Liver (tissue), 9 donors: ENCODE measurements around the gene HPD. TPM values are rescaled to one million over a fixed set of nuclear protein-coding genes. Genes with fewer than 3 reads are reported as not detected.

Source experiments
- DNase-seq: peaks from one replicate; pipeline ENCODE4 v3.0.0-alpha.2; 2017; ENCODE audit warnings: low spot score
- H3K27ac ChIP-seq, 2 donors: one replicate each; pipeline ENCODE4 v1.7.0; 2013; ENCODE audit warnings: inconsistent platforms in 2 of 2, low read length in 2 of 2, control low read depth in 1 of 2, low read depth in 1 of 2, mild to moderate bottlenecking in 1 of 2
- H3K27me3 ChIP-seq, 4 donors: one replicate each; pipeline versions ENCODE4 v1.6.1 to v1.7.0; 2013; ENCODE audit warnings: low read length in 3 of 4, inconsistent platforms in 1 of 4, mild to moderate bottlenecking in 1 of 4, moderate library complexity in 1 of 4; ENCODE audit not compliant: control insufficient read depth in 4 of 4, insufficient read depth in 4 of 4
- H3K36me3 ChIP-seq, 4 donors: one replicate each; pipeline versions ENCODE4 v1.6.1 to v1.7.0; 2013; ENCODE audit warnings: low read length in 3 of 4, mild to moderate bottlenecking in 3 of 4, low read depth in 1 of 4, moderate library complexity in 1 of 4; ENCODE audit not compliant: control insufficient read depth in 4 of 4, insufficient read depth in 3 of 4
- H3K4me1 ChIP-seq, 4 donors: one replicate each; pipeline versions ENCODE4 v1.6.1 to v1.7.0; 2013; ENCODE audit warnings: low read length in 3 of 4, mild to moderate bottlenecking in 3 of 4, moderate library complexity in 1 of 4; ENCODE audit not compliant: control insufficient read depth in 4 of 4, insufficient read depth in 4 of 4
- H3K4me3 ChIP-seq, 3 donors: one replicate each; pipeline versions ENCODE4 v1.6.1 to v1.7.0; 2013; ENCODE audit warnings: low read length in 3 of 3, control low read depth in 1 of 3, low read depth in 1 of 3, mild to moderate bottlenecking in 1 of 3
- H3K9ac ChIP-seq, 2 donors: one replicate each; pipeline ENCODE4 v1.7.0; 2013; ENCODE audit warnings: low read length in 2 of 2, mild to moderate bottlenecking in 2 of 2, moderate library complexity in 2 of 2, control low read depth in 1 of 2, low read depth in 1 of 2
- H3K9me3 ChIP-seq, 4 donors: one replicate each; pipeline versions ENCODE4 v1.6.1 to v1.7.0; 2013; ENCODE audit warnings: low read length in 3 of 4; ENCODE audit not compliant: control insufficient read depth in 4 of 4
- ATF3 ChIP-seq: IDR thresholded peaks from 2 replicates; pipeline ENCODE4 v1.6.1; 2016; ENCODE audit warnings: antibody characterized with exemption
- CTCF ChIP-seq: fragments of 150-350 bp; IDR thresholded peaks from 2 replicates; pipeline ENCODE4 v1.5.1; 2017; ENCODE audit warnings: improper control_type of control experiment, low read depth, low read length; ENCODE audit not compliant: missing input control
- FOXA1 ChIP-seq: IDR thresholded peaks from 2 replicates; pipeline ENCODE4 v1.6.1; 2016; ENCODE audit warnings: antibody characterized with exemption
- FOXA2 ChIP-seq: IDR thresholded peaks from 2 replicates; pipeline ENCODE4 v1.6.1; 2016; ENCODE audit warnings: antibody characterized with exemption
- GABPA ChIP-seq, 2 donors: IDR thresholded peaks in 1 of 2; conservative IDR thresholded peaks in 1 of 2; 2 replicates each; pipeline ENCODE4 v1.6.1; 2016; ENCODE audit warnings: antibody characterized with exemption in 2 of 2, mild to moderate bottlenecking in 1 of 2, moderate library complexity in 1 of 2
- HNF4G ChIP-seq: IDR thresholded peaks from 2 replicates; pipeline ENCODE4 v1.6.1; 2016; ENCODE audit warnings: antibody characterized with exemption
- JUND ChIP-seq, 2 donors: IDR thresholded peaks; 2 replicates each; pipeline ENCODE4 v1.6.1; 2016; ENCODE audit warnings: antibody characterized with exemption in 2 of 2
- MAX ChIP-seq: IDR thresholded peaks from 2 replicates; pipeline ENCODE4 v1.6.1; 2016; ENCODE audit warnings: antibody characterized with exemption
- RAD21 ChIP-seq, 2 donors: IDR thresholded peaks; 2 replicates each; pipeline ENCODE4 v1.6.1; 2016; ENCODE audit warnings: antibody characterized with exemption in 2 of 2, mild to moderate bottlenecking in 2 of 2
- REST ChIP-seq: IDR thresholded peaks from 2 replicates; pipeline ENCODE4 v1.6.1; 2016; ENCODE audit warnings: antibody characterized with exemption, mild to moderate bottlenecking
- RXRA ChIP-seq, 2 donors: IDR thresholded peaks; 2 replicates each; pipeline ENCODE4 v1.6.1; 2017 to 2018; ENCODE audit warnings: antibody characterized with exemption in 2 of 2, mild to moderate bottlenecking in 1 of 2
- SP1 ChIP-seq: IDR thresholded peaks from 2 replicates; pipeline ENCODE4 v1.6.1; 2018; ENCODE audit warnings: antibody characterized with exemption, mild to moderate bottlenecking
- TAF1 ChIP-seq: conservative IDR thresholded peaks from 2 replicates; pipeline ENCODE4 v1.6.1; 2016; ENCODE audit warnings: antibody characterized with exemption, mild to moderate bottlenecking
- YY1 ChIP-seq: IDR thresholded peaks from 2 replicates; pipeline ENCODE4 v1.6.1; 2016; ENCODE audit warnings: antibody characterized with exemption, mild to moderate bottlenecking
- ZBTB33 ChIP-seq: IDR thresholded peaks from 2 replicates; pipeline ENCODE4 v1.6.1; 2016; ENCODE audit warnings: antibody characterized with exemption
- WGBS: extraction: QIAGEN DNeasy Blood & Tissue Kit; methylation state at CpG from one replicate; pipeline ENCODE4 v1.1.7; 2013; 5-methylcytosine and 5-hydroxymethylcytosine counted together
- polyA plus RNA-seq, 2 donors: library from polyadenylated mRNA; stranded (reverse) in 1 of 2; unstranded in 1 of 2; fragments of 200-250 nt in 1 of 2; fragments of >200 nt in 1 of 2; fragmentation: Nextera tagmentation in 1 of 2; extraction: Ambion mirVana in 1 of 2; gene quantifications; one replicate each; pipeline versions ENCODE4 v1.2.1 to v1.2.3, GENCODE V29; 2013 to 2015
- total RNA-seq, 2 donors: library from RNA; depleted of rRNA; stranded (reverse); fragments of >200 nt; gene quantifications; one replicate each; pipeline ENCODE4 v1.2.3, GENCODE V29; 2014
- donor health status: healthy.
- donor health status: healthy.
- donor health status: healthy.
- donor health status: healthy.
- donor health status: healthy.

Gene HPD
- total and polyA plus RNA-seq, 4 donors = 31.3 to 812 (median 509) TPM

- WGBS = 78% methylated on average over 13 of the region's 13 CpGs
- Histone ChIP-seq H3K36me3 (peaks cover 26 to 61% (median 52%) of the 10 kb centered on the region in 4 donors), H3K9me3 (no peaks in the 10 kb centered on the region), H3K4me1 (peaks cover 0 to 4% (median 1%) of the 10 kb centered on the region in 4 donors), H3K27me3 (no peaks in the 10 kb centered on the region), H3K4me3 (no peak overlapping the region), H3K9ac (no peak overlapping the region), H3K27ac (no peak overlapping the region)
- no peak for DNase-seq
- TF ChIP-seq RXRA (IDR thresholded peaks at IDR 0.05) (no peak), SP1 (no peak), REST (no peak), CTCF (no peak), JUND (IDR thresholded peaks at IDR 0.05) (no peak), ZBTB33 (no peak), FOXA2 (no peak), MAX (no peak), ATF3 (no peak), FOXA1 (no peak), RAD21 (IDR thresholded peaks at IDR 0.05) (no peak), YY1 (no peak), GABPA (IDR thresholded peaks at IDR 0.05 in 1 of 2, conservative IDR thresholded peaks at IDR 0.05 in 1 of 2) (no peak), HNF4G (no peak), TAF1 (no peak)
These were observed 15.2 kb downstream of the HPD start for GRCh38 chr12:121843236-121843982.
